K562 (cell line): Measurements from ENCODE around the gene FMNL1. TPM values are rescaled to one million over a fixed set of nuclear protein-coding genes. Genes with fewer than 3 reads are reported as not detected.

Experiments
- ARID4B ChIP-seq: sonication (generic); formaldehyde crosslinking; IDR thresholded peaks from 2 replicates; pipeline ENCODE4 v1.8.0; 2022; ENCODE audit warnings: mild to moderate bottlenecking, missing genetic modification reagents
- ARNT ChIP-seq, 2 experiments: fragments of 450-650 bp; IDR thresholded peaks; 2 replicates each; pipeline ENCODE4 v1.6.1; 2016; ENCODE audit warnings: mild to moderate bottlenecking in 1 of 2
- ATF7 ChIP-seq: fragments of 450-650 bp; IDR thresholded peaks from 2 replicates; pipeline ENCODE4 v1.7.1; 2014; ENCODE audit warnings: mild to moderate bottlenecking, moderate library complexity
- BHLHE40 ChIP-seq: IDR thresholded peaks from 2 replicates; pipeline ENCODE4 v1.6.1; 2011; ENCODE audit warnings: low read length, improper control_type of control experiment
- CC2D1A ChIP-seq: fragments of 450-650 bp; IDR thresholded peaks from 2 replicates; pipeline ENCODE4 v1.6.1; 2017; ENCODE audit warnings: mild to moderate bottlenecking
- CTBP1 ChIP-seq: fragments of 450-650 bp; IDR thresholded peaks from 2 replicates; pipeline ENCODE4 v1.6.1; 2016; ENCODE audit warnings: borderline replicate concordance
- FOXA3 ChIP-seq, 2 experiments: fragments of 450-650 bp in 1 of 2; sonication (generic) in 1 of 2; formaldehyde crosslinking; IDR thresholded peaks in 1 of 2; conservative IDR thresholded peaks in 1 of 2; 2 replicates each; pipeline versions ENCODE4 v1.4.0 to v1.8.0; 2020 to 2022; ENCODE audit warnings: mild to moderate bottlenecking in 2 of 2, missing genetic modification reagents in 1 of 2
- GATA2 ChIP-seq: sonication (generic); formaldehyde crosslinking; IDR thresholded peaks from 2 replicates; pipeline ENCODE4 v1.4.0; 2020; ENCODE audit warnings: mild to moderate bottlenecking, missing genetic modification reagents
- KDM1A ChIP-seq, 2 experiments: fragments of 450-650 bp; IDR thresholded peaks; 2 replicates each; pipeline ENCODE4 v1.6.1; 2016; ENCODE audit warnings: mild to moderate bottlenecking in 2 of 2
- MEIS2 ChIP-seq: fragments of 450-650 bp; IDR thresholded peaks from 2 replicates; pipeline ENCODE4 v1.6.1; 2014; ENCODE audit warnings: mild to moderate bottlenecking; ENCODE audit not compliant: partially characterized antibody
- MYC ChIP-seq, 2 experiments: fragments of 250-450 bp in 1 of 2; sonication (Bioruptor Pico) in 1 of 2; IDR thresholded peaks; 2 replicates each; pipeline versions ENCODE4 v1.5.1 to v1.6.1; 2012 to 2021; ENCODE audit warnings: low read depth in 2 of 2, borderline replicate concordance in 1 of 2, improper control_type of control experiment in 1 of 2, low read length in 1 of 2, mild to moderate bottlenecking in 1 of 2, moderate library complexity in 1 of 2
- MYNN ChIP-seq, 2 experiments: sonication (generic); formaldehyde crosslinking in 1 of 2; IDR thresholded peaks; 2 replicates each; pipeline versions ENCODE4 v1.5.0 to v1.6.1; 2016 to 2020; ENCODE audit warnings: antibody characterized with exemption in 1 of 2, missing genetic modification reagents in 1 of 2
- NFATC3 ChIP-seq: fragments of 450-650 bp; IDR thresholded peaks from 2 replicates; pipeline ENCODE4 v1.6.1; 2017; ENCODE audit warnings: mild to moderate bottlenecking
- SMC3 ChIP-seq: conservative IDR thresholded peaks from 2 replicates; pipeline ENCODE4 v1.6.1; 2011; ENCODE audit warnings: low read depth, low read length, improper control_type of control experiment; ENCODE audit not compliant: insufficient read depth
- SP1 ChIP-seq: sonication (generic); formaldehyde crosslinking; IDR thresholded peaks from 2 replicates; pipeline ENCODE4 v1.8.1; 2022; ENCODE audit warnings: mild to moderate bottlenecking, missing genetic modification reagents
- STAT5B ChIP-seq: fragments of 250-450 bp; sonication (Bioruptor Pico); IDR thresholded peaks from 2 replicates; pipeline ENCODE4 v1.8.0; 2021; ENCODE audit warnings: mild to moderate bottlenecking, inconsistent platforms
- TBP ChIP-seq: optimal IDR thresholded peaks from 2 replicates; pipeline ENCODE3; 2011; ENCODE audit warnings: low read depth, low read length, improper control_type of control experiment
- THRA ChIP-seq: fragments of 450-650 bp; IDR thresholded peaks from 2 replicates; pipeline ENCODE4 v1.6.1; 2017; ENCODE audit warnings: mild to moderate bottlenecking, moderate library complexity
- ZNF121 ChIP-seq: sonication (generic); formaldehyde crosslinking; conservative IDR thresholded peaks from 2 replicates; pipeline ENCODE4 v1.8.0; 2022; ENCODE audit warnings: missing genetic modification reagents
- ZNF24 ChIP-seq: fragments of 450-650 bp; IDR thresholded peaks from 2 replicates; pipeline ENCODE4 v1.6.1; 2016
- polyA plus RNA-seq, 8 experiments: library from polyadenylated mRNA; depleted of rRNA in 4 of 8; stranded (reverse) in 5 of 8; unstranded in 3 of 8; fragments of >200 nt; fragmentation: Nextera tagmentation in 2 of 8; fragmentation: Illumina TruSeq in 1 of 8; extraction: Ambion mirVana in 2 of 8; extraction: Trizol in 1 of 8; gene quantifications; 2 replicates each; pipeline versions ENCODE4 v1.2.1 to v1.2.3, GENCODE V29; 2011 to 2014; ENCODE audit warnings: inconsistent platforms in 1 of 8, missing spikeins in 1 of 8
- total RNA-seq, 7 experiments: library from RNA; depleted of rRNA in 6 of 7; stranded (reverse); fragments of >200 nt in 6 of 7; fragmentation: Illumina TruSeq in 2 of 7; extraction: Trizol in 2 of 7; gene quantifications; 2 replicates each; pipeline versions ENCODE4 v1.2.1 to v1.2.3, GENCODE V29; 2011 to 2021; ENCODE audit warnings: low replicate concordance in 1 of 7
- TF ChIP-seq, protein P1 (sequence below): sonication (generic); formaldehyde crosslinking; IDR thresholded peaks from 2 replicates; pipeline ENCODE4 v1.8.0; 2022; ENCODE audit warnings: missing genetic modification reagents, mild to moderate bottlenecking, moderate library complexity, borderline replicate concordance

Gene FMNL1
- total and polyA plus RNA-seq, 9 of the 15 experiments (the other 6 are each of a cell fraction or from before 2014, with no cell fraction given) = 0.70 to 36.6 (median 7.7) TPM

- peak; percentile 26; the same call in 1 of the 2 replicates for TF ChIP-seq SP1 (CRISPR knock-in tag)
- 0 out of 4 replicates have a peak, but pooled peaks of 1 of the 2 experiments have one; percentile 45 for TF ChIP-seq ARNT (IDR thresholded peaks at IDR 0.05)
- TF ChIP-seq FOXA3 (CRISPR knock-in tag; conservative IDR thresholded peaks at IDR 0.05 in 1 of 2, IDR thresholded peaks at IDR 0.05 in 1 of 2) = no peak
- TF ChIP-seq BHLHE40 = no peak
- peak; percentile 32; the same call in 1 of the 2 replicates for TF ChIP-seq MYC (IDR thresholded peaks at IDR 0.05; ENCODE audit: low read depth, low read length)
- TF ChIP-seq MYC (CRISPR knock-in tag; IDR thresholded peaks at IDR 0.05; ENCODE audit: borderline replicate concordance, low read depth) = no peak
- TF ChIP-seq SMC3 = peak; percentile 93
- TF ChIP-seq MYNN (IDR thresholded peaks at IDR 0.05) = 0 out of 2 replicates have a peak, but pooled peaks have one; percentile 25
- TF ChIP-seq MYNN (CRISPR knock-in tag; IDR thresholded peaks at IDR 0.05) = no peak
- no peak for TF ChIP-seq ZNF121 (CRISPR knock-in tag)
- TF ChIP-seq STAT5B (CRISPR knock-in tag) = no peak
- no peak for TF ChIP-seq ARID4B (CRISPR knock-in tag)
- TF ChIP-seq ZNF24 = 0 out of 2 replicates have a peak, but pooled peaks have one; percentile 10
- TF ChIP-seq NFATC3 = 0 out of 2 replicates have a peak, but pooled peaks have one; percentile 30
- TF ChIP-seq, protein P1, sequence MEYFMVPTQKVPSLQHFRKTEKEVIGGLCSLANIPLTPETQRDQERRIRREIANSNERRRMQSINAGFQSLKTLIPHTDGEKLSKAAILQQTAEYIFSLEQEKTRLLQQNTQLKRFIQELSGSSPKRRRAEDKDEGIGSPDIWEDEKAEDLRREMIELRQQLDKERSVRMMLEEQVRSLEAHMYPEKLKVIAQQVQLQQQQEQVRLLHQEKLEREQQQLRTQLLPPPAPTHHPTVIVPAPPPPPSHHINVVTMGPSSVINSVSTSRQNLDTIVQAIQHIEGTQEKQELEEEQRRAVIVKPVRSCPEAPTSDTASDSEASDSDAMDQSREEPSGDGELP (CRISPR knock-in tag) = 0 out of 2 replicates have a peak, but pooled peaks have one; percentile 15
- peak; percentile 8 for TF ChIP-seq MEIS2
- TF ChIP-seq ATF7 = peak; percentile 15; the same call in 1 of the 2 replicates
- peak; percentile 70 for TF ChIP-seq GATA2 (CRISPR knock-in tag)
- peak; percentile 24 for TF ChIP-seq TBP
- TF ChIP-seq KDM1A (IDR thresholded peaks at IDR 0.05) = peak in 1 of 2 experiments; percentile 19; a peak in 1 of 4 replicates
- peak; percentile 73; the same call in 1 of the 2 replicates for TF ChIP-seq CC2D1A
- TF ChIP-seq CTBP1 = peak; percentile 46; the same call in 1 of the 2 replicates
- no peak for TF ChIP-seq THRA
These were observed 2.6 kb upstream of the FMNL1 start (continued) for GRCh38 chr17:45218895-45219661.
